Measurements from ENCODE around the gene GATD1. TPM values are rescaled to one million over a fixed set of nuclear protein-coding genes. Genes with fewer than 3 reads are reported as not detected.
A peak's percentile ranks its signal among the peaks of the same experiment; 100 is the strongest.

Gene GATD1
- total RNA-seq, 1 donor from 2014 or later = 19.6 TPM

GRCh38 chr11:776561-777287 is 563 bp downstream of the GATD1 start:
- DNase-seq = peak; percentile 53

GRCh38 chr11:776263-776560 is 1.1 kb downstream of the GATD1 start:
- no peak for DNase-seq

- DNase-seq = peak; percentile 69
Observed at GRCh38 chr11:774873-775592, 2.3 kb downstream of the GATD1 start.

- no peak for DNase-seq
Observed at GRCh38 chr11:773830-774229, 3.5 kb downstream of the GATD1 start.

- no peak for DNase-seq
Observed at GRCh38 chr11:773425-773824, 3.9 kb downstream of the GATD1 start.

GRCh38 chr11:772429-773390 is 4.6 kb downstream of the GATD1 start:
- DNase-seq = no peak

- no peak for DNase-seq
Observed at GRCh38 chr11:771617-772204, 5.6 kb downstream of the GATD1 start.

- DNase-seq = no peak
Observed at GRCh38 chr11:770642-771616, 6.4 kb downstream of the GATD1 start.

GRCh38 chr11:769887-770641 is 7.2 kb downstream of the GATD1 start:
- no peak for DNase-seq

- DNase-seq = no peak
Observed at GRCh38 chr11:767238-767637, 10.0 kb downstream of the GATD1 start.

- no peak for DNase-seq
Observed at GRCh38 chr11:766936-767210, 10.4 kb downstream of the GATD1 start.

- no peak for DNase-seq
Observed at GRCh38 chr11:766106-766935, 11.0 kb downstream of the GATD1 start.

- DNase-seq = no peak
Observed at GRCh38 chr11:765802-766091, 11.5 kb downstream of the GATD1 start.

GRCh38 chr11:765025-765801 is 12.1 kb downstream of the GATD1 start:
- peak; percentile 78 for DNase-seq

- no peak for DNase-seq
Observed at GRCh38 chr11:764322-765024, 12.8 kb downstream of the GATD1 start.

GRCh38 chr11:763549-764321 is 13.6 kb downstream of the GATD1 start:
- no peak for DNase-seq

- no peak for DNase-seq
Observed at GRCh38 chr11:763073-763463, 14.2 kb downstream of the GATD1 start.

- DNase-seq = peak; percentile 35
Observed at GRCh38 chr11:762421-763072, 14.7 kb downstream of the GATD1 start.

All from dermis blood vessel endothelial cell (primary cell).